Measurements from ENCODE around the gene FGF14.

GRCh38 chr13:101970341-101970740 is 431.5 kb downstream of the FGF14 start:
- TF ChIP-seq POLR2A (IDR thresholded peaks at IDR 0.05; ENCODE audit: low read depth, low read length), result no peak
- TF ChIP-seq POLR2AphosphoS5 (IDR thresholded peaks at IDR 0.05; ENCODE audit: low read depth, low read length), result no peak
